Uterus (tissue), 2 donors: ENCODE data around the gene KLHL3.

Experiments used
- CTCF ChIP-seq, 4 experiments: fragments of 200-600 bp in 2 of 4; fragments of 450-650 bp in 2 of 4; sonication (generic) in 2 of 4; IDR thresholded peaks; one replicate each; pipeline ENCODE4 v1.5.1; 2016 to 2019; ENCODE audit warnings: antibody characterized with exemption in 4 of 4, mild to moderate bottlenecking in 2 of 4, moderate library complexity in 1 of 4
- POLR2A ChIP-seq, 2 donors: fragments of 450-650 bp; IDR thresholded peaks; one replicate each; pipeline ENCODE4 v1.6.1; 2016; ENCODE audit warnings: antibody characterized with exemption in 2 of 2, mild to moderate bottlenecking in 1 of 2, moderate library complexity in 1 of 2

- TF ChIP-seq POLR2A (IDR thresholded peaks at IDR 0.05) (no peak), CTCF (IDR thresholded peaks at IDR 0.05) (no peak)
These were observed 20.4 kb downstream of the KLHL3 start for GRCh38 chr5:137715456-137715855.
